Mesodermal cell (in vitro differentiated cells): ENCODE data around the gene PAM16. TPM values are rescaled to one million over a fixed set of nuclear protein-coding genes. Genes with fewer than 3 reads are reported as not detected.
A peak's percentile ranks its signal among the peaks of the same experiment; 100 is the strongest.
"Not testable (repeated sequence)": the region's sequence is repeated elsewhere in the genome, so short reads cannot be mapped to it uniquely, and the experiment has no call there.

Experiments used
- H3K27ac ChIP-seq: 2 replicates; pipeline ENCODE4 v1.7.0; 2013; ENCODE audit warnings: mild to moderate bottlenecking, low read depth, low read length, moderate library complexity; ENCODE audit not compliant: severe bottlenecking
- H3K36me3 ChIP-seq: 2 replicates; pipeline ENCODE4 v1.7.1; 2013; ENCODE audit warnings: mild to moderate bottlenecking, low read length, moderate library complexity; ENCODE audit not compliant: control insufficient read depth, insufficient read depth
- H3K4me1 ChIP-seq: one replicate; pipeline ENCODE4 v1.7.1; 2013; ENCODE audit warnings: mild to moderate bottlenecking, low read length; ENCODE audit not compliant: insufficient read depth, control insufficient read depth, poor library complexity, severe bottlenecking
- H3K4me3 ChIP-seq: 2 replicates; pipeline ENCODE4 v1.7.0; 2013; ENCODE audit warnings: low read length, control low read depth, mild to moderate bottlenecking; ENCODE audit not compliant: insufficient read depth, poor library complexity, severe bottlenecking; ENCODE audit errors: extremely low read depth
- H3K9me3 ChIP-seq: 2 replicates; pipeline ENCODE4 v1.7.1; 2013; ENCODE audit warnings: mild to moderate bottlenecking, low read length, moderate library complexity; ENCODE audit not compliant: control insufficient read depth
- WGBS, 2 experiments: methylation state at CpG; one replicate each; pipeline ENCODE4 v1.1.5; 2013; ENCODE audit warnings: missing lambda C conversion rate in 2 of 2; ENCODE audit not compliant: insufficient coverage in 2 of 2; 5-methylcytosine and 5-hydroxymethylcytosine counted together
- polyA plus RNA-seq, 2 experiments: library from polyadenylated mRNA; stranded (reverse); fragments of 50-300 nt; gene quantifications; one replicate each; pipeline ENCODE4 v1.2.3, GENCODE V29; 2013

Gene PAM16
- 60.5 TPM for polyA plus RNA-seq (2013, experiment 1 of 2)
- 42.8 TPM for polyA plus RNA-seq (2013, experiment 2 of 2)

DNA sequence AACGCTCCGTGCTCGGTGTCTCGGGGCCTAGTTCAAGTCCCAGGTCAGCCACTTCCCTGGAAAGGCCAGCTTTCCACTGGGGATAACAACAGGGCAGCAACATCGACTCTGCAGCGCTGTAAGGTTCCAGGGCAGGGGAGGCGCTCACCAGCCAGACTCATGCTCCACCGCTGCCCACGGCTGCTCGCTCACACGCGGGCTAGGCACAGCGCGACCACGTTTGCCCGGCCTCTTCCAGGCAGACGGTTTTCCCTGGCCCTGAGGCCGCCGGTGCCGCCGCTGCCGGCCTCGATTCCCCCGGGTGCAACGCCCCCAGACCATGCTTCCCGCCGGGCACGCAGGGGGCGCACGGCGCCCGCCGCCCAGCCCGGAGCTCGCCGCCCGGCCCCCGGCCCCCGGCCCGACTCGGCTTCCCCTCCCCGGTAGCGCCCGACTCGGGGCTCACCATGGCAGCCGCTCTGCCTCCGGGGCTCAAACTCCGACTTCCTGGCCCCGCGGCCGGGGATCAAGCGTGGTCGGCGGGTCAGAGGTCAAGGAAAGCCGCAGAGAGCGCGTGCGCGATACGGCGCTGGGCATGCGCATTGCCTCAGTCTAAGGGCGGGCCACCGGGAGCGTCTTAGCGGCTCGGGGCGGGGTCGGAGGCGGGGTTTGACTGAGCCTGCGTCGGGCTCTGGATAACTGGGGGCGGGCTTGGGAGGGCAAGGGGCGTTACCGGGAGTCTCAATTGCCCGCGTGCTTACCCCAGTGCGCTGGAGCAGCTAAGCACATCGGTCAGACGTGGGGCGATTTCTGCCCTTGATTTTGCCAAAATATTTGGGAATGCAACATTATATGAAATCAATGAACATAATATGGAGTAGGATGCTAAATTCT, at the start of gene PAM16:
PAM16 (minus strand) TSS at position 535 of the 873 bp plus-strand sequence; CDS start at position 448, 87 bp downstream.
- WGBS, 2 experiments, result 0 to 1% methylated on average over 48 to 60 of the region's 81 CpGs
- H3K27ac ChIP-seq, result peak within 1 kb of the TSS; percentile 64
- peaks cover 19% of the 10 kb centered on the region for H3K36me3 ChIP-seq
- H3K4me3 ChIP-seq, result peak within 1 kb of the TSS; percentile 77
- no peaks in the 10 kb centered on the region for H3K9me3 ChIP-seq
- H3K4me1 ChIP-seq, result peaks cover 9% of the 10 kb centered on the region

DNA sequence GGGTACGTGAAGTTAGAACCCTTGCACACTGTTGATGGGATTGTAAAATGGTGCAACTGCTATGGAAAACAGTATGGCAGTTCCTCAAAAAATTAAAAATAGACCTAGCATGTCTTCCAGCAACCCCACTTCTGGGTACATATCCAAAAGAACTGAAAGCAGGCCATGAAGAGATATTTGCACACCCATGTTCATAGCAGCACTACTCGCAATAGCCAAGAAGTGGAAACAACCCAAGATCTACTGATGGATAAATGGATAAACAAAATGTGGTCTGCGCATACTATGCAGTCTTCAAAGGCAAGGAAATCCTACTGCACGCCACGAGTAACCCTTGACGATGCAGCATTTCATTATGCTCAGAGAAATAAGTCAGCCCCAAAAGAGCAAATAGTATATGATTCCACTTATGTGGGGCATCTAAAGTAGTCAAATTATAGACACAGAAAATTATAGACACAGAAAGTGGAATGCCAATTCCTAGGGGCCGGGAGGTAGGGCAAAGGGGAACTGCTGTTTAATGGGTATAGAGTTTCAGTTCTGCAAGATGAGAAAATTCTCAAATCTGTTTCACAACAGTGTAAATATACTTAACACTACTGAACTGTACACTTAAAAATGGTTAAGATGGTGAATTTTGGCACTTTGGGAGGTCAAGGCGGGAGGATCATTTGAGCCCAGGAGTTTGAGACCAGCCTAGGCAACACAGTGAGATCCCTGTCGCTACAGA, 48.0 kb upstream of the PAM16 start:
- Histone ChIP-seq H3K4me1 (no peaks in the 10 kb centered on the region), H3K27ac (no peak overlapping the region), H3K36me3 (peaks cover 31% of the 10 kb centered on the region), H3K9me3 (no peaks in the 10 kb centered on the region), H3K4me3 (no peak overlapping the region)
- WGBS, 2 experiments, result 77 to 89% methylated on average over 3 to 8 of the region's 9 CpGs

DNA sequence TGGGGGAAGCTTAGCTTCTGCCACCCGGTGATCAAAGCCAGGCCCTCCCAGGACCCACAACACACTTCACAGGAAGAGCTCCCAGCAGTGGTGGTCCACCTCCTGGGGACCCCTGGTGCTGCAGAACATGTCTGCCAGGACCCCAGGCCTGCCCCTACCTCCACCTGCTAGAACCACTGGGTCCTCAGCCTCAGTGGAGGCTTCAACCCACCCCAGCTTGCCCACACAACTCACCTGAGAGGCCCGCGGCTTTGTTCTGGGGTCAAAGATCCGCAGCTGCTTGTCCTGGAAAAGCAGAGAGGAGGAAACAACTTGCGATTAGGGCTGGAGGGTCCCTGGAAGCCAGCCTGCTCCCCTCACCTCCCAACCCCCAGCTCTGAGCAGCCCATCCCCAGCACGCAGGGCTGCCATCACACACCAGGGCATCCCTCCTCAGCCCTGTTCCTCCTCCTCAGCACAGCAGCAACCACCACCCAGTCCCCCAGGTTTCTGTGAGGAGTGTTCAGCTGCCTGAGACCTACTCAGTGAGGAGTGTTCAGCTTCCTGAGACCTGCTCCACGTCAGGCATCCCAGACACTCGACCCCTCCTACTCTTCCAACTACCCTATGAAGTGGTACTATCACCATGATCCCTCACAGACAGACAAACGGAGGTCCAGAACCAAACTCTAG, 44.1 kb upstream of the PAM16 start:
- Histone ChIP-seq H3K4me1 (peaks cover 20% of the 10 kb centered on the region), H3K9me3 (no peaks in the 10 kb centered on the region), H3K27ac (peak overlapping the region; percentile 72), H3K36me3 (peaks cover 15% of the 10 kb centered on the region), H3K4me3 (no peak overlapping the region)
- WGBS, 2 experiments, result 56 to 79% methylated on average over 4 to 8 of the region's 9 CpGs

DNA sequence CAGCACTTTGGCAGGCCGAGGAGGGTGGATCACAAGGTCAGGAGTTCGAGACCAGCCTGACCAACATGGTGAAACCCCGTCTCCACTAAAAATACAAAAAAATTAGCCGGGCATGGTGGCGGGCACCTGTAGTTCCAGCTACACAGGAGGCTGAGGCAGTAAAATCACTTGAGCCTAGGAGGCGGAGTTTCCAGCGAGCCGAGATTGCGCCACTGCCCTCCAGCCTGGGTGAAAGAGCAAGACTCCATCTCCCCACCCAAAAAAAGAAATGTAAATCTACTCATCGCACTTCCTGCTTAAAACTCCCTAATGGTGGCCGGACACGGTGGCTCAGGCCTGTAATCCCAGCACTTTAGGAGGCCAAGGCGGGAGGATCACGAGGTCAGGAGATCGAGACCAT, 42.7 kb upstream of the PAM16 start:
- H3K9me3 ChIP-seq, H3K27ac ChIP-seq, H3K4me3 ChIP-seq: not testable (repeated sequence)
- Histone ChIP-seq H3K4me1 (peaks cover 30% of the 10 kb centered on the region), H3K36me3 (peaks cover 12% of the 10 kb centered on the region)
- 94 to 96% methylated on average over 10 to 12 of the region's 15 CpGs for WGBS, 2 experiments

DNA sequence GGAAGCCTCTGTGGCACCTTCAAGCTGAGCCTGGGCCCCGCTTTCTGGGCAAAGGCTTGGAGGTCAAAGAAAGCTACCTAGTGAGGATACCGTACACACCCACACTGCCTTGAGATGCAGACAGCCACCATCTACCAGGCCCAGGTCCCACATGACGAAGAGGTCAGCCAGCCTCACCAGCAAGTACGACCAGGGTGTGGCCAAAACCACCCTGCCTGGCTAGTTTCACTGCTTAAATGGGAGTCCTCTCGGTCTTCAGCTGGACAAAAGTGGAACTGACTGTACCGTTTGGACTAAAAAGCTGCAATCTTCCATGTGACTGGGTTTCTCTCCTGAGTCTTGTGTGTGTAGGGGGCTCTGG, 42.1 kb upstream of the PAM16 start:
- H3K36me3 ChIP-seq, result peaks cover 11% of the 10 kb centered on the region
- H3K27ac ChIP-seq, result peak overlapping the region; percentile 73
- no peaks in the 10 kb centered on the region for H3K9me3 ChIP-seq
- 82 to 88% methylated on average over 6 of the region's 6 CpGs for WGBS, 2 experiments
- H3K4me1 ChIP-seq, result peaks cover 37% of the 10 kb centered on the region
- no peak overlapping the region for H3K4me3 ChIP-seq

DNA sequence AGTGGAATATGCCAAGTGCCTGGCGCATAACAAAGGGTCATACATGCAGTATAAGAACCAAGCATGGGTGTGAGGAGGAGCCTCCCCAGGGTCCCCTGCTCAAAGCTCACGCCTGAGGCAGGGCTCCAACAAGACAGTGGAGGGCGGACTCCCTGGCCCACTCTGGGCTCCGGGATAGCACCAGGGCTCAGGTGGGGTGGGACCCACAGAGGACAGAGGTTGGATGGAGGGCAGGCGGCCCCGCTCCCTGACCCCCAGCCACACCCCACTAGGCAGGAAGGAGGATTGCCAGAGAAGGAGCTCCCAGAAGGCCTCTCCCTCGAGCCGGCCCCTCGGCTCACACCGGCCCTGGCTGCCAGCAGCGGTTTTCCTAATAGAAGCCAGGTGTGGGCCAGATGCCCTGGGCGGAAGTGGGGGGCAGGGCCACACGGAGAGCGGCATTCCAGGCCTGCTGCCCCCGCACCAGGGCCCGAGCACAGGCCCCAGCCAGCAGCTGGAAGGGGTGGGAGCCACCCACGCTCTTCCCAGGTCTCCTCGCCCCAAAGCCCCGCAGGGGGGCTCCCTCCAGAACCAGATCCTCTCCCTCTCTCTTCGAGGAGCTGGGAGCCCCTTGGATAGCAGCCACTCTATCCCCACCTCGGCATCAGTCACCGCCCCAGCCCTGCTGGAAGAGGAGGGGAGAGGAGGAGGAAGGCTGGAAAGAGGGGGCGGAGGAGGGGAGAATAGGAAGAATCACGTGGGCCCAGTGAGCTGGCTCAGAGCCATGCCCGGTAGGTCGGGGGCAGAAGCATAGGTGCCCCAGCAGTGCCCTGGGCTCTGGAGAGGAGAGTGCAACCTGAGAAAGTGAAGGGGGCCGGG, 41.5 kb upstream of the PAM16 start:
- WGBS, 2 experiments, result 38 to 49% methylated on average over 10 to 21 of the region's 27 CpGs
- Histone ChIP-seq H3K9me3 (no peaks in the 10 kb centered on the region), H3K27ac (peak overlapping the region; percentile 73), H3K4me3 (no peak overlapping the region), H3K36me3 (peaks cover 9% of the 10 kb centered on the region), H3K4me1 (peaks cover 43% of the 10 kb centered on the region)

DNA sequence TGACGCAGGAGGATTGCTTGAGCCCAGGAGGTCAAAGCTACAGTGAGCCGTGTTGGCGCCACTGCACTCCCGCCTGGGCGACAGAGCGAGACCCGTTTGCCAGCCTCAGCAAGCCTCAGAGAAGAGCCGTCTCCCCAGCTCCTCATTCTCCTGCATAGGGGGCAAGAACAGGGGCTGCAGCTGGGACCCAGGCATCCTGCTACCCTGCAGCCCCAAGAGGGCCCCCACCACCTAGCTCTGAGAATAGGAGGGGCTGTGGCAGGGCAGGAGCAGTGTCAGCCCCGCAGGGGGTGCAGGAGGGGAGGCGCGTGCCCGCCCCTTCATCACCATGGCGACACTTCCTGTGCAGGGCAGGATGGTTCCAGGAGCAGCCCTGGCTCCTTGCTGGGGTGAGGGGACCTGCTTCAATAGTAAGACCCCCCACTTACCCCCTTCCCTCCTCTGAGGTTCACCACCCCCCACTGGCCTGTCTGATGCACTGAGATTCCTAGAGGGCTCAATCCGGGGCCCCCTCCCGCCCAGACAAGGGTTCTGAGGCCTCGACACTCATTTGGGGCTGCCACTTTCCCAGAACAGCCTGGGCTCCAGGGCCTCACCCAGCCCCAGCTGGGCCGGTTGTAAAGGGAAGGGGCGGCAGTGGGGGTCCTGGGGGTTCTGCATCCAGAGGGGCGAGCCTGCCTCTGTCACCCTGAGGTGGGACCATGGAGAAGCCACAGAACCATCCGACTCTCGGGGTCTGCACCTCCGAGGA, 40.7 kb upstream of the PAM16 start:
- Histone ChIP-seq H3K4me1 (peaks cover 51% of the 10 kb centered on the region), H3K4me3 (no peak overlapping the region), H3K9me3 (no peaks in the 10 kb centered on the region), H3K27ac (peak overlapping the region; percentile 73), H3K36me3 (peaks cover 11% of the 10 kb centered on the region)
- 58 to 70% methylated on average over 9 to 19 of the region's 22 CpGs for WGBS, 2 experiments

DNA sequence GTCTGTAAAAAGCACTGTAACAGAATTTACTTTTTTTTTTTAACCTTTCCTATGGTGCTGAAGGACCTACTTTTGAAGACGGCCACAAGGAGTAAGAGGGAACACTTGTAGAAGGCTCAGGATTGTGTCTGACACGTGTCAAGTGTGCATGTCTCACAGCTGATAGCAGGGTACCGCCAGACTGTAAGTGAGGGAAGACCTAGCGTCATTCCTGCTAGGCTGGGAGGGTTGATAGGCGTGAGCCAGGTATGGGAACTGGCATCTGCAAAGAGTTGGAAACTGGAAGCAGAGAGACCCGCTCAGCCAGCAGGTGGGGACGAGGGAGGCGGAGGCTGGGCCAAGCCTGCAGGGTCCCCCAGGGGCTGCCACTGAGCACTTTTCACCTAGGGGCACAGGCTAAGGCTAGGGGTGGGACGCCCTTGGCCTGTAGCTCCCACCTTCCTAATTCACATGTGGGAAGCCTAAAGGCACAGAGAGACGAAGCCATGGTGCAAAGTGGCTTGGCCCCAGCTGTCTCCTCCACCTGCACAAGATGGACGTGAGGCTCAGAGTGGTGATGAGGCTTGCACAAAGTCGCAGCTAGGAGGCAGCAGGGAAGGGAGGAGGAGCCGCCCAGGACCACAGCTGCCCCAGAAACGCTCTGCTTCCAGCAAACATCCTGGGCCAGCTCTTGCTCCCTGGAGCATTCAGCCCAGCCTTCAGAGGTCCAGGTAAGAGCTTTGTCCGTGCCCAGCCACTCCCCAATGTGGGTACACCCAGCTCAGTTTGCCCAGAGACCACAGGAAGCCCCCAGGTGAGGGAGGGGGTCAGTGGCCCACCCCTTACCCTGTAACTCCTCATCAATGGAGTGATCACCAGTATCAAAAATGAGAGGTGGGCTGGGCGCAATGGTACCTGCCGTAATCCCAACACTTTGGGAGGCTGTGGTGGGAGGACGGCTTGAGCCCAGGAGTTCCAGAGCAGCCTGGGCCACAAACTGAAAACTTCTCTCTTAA, 39.4 kb upstream of the PAM16 start:
- 77 to 83% methylated on average over 15 to 17 of the region's 18 CpGs for whole genome bisulfite sequencing, 2 experiments
- no peak overlapping the region for H3K27ac ChIP-seq
- H3K4me3 ChIP-seq, result no peak overlapping the region
- peaks cover 60% of the 10 kb centered on the region for H3K4me1 ChIP-seq
- no peaks in the 10 kb centered on the region for H3K9me3 ChIP-seq
- peaks cover 11% of the 10 kb centered on the region for H3K36me3 ChIP-seq
